Stimulated activated CD4-positive, alpha-beta T cell treated with anti-CD3 and anti-CD28 coated beads, Interleukin-1b, Interleukin-23, amount 100 ng/mL, for 48 hours (primary cell): Measurements from ENCODE around the gene BRINP3.
"Not testable (repeated sequence)": the region's sequence is repeated elsewhere in the genome, so short reads cannot be mapped to it uniquely, and the experiment has no call there.

ENCODE experiments used
- DNase-seq: peaks from one replicate; pipeline ENCODE4 v3.0.0-alpha.2; 2020

BRINP3 gene

GRCh38 chr1:190477762-190478148 is at the start of gene BRINP3:
BRINP3 (minus strand) TSS chr1:190477864.
- no peak for DNase-seq

- DNase-seq = no peak
Observed at GRCh38 chr1:190511554-190511953, 33.9 kb upstream of the BRINP3 start.

- DNase-seq = no peak
Observed at GRCh38 chr1:190507357-190507756, 29.7 kb upstream of the BRINP3 start.

- not testable (repeated sequence) for DNase-seq
Observed at GRCh38 chr1:190504539-190504938, 26.9 kb upstream of the BRINP3 start.

- DNase-seq = no peak
Observed at GRCh38 chr1:190497565-190497964, 19.9 kb upstream of the BRINP3 start.

GRCh38 chr1:190494451-190494850 is 16.8 kb upstream of the BRINP3 start:
- no peak for DNase-seq

GRCh38 chr1:190491404-190491803 is 13.7 kb upstream of the BRINP3 start:
- no peak for DNase-seq

- DNase-seq = no peak
Observed at GRCh38 chr1:190484045-190484444, 6.4 kb upstream of the BRINP3 start.

- no peak for DNase-seq
Observed at GRCh38 chr1:190480231-190480630, 2.6 kb upstream of the BRINP3 start.

- DNase-seq = no peak
Observed at GRCh38 chr1:190479516-190479915, 1.9 kb upstream of the BRINP3 start.

GRCh38 chr1:190479050-190479397 is 1.4 kb upstream of the BRINP3 start:
- no peak for DNase-seq

- no peak for DNase-seq
Observed at GRCh38 chr1:190478149-190479049, 735 bp upstream of the BRINP3 start.

GRCh38 chr1:190476806-190477205 is 858 bp downstream of the BRINP3 start:
- no peak for DNase-seq

GRCh38 chr1:190476321-190476720 is 1.3 kb downstream of the BRINP3 start:
- no peak for DNase-seq

- no peak for DNase-seq
Observed at GRCh38 chr1:190475421-190476141, 2.1 kb downstream of the BRINP3 start.

- no peak for DNase-seq
Observed at GRCh38 chr1:190474650-190475211, 2.9 kb downstream of the BRINP3 start.

GRCh38 chr1:190474010-190474409 is 3.7 kb downstream of the BRINP3 start:
- no peak for DNase-seq

- DNase-seq = no peak
Observed at GRCh38 chr1:190472494-190472893, 5.2 kb downstream of the BRINP3 start.

- no peak for DNase-seq
Observed at GRCh38 chr1:190472042-190472441, 5.6 kb downstream of the BRINP3 start.

- no peak for DNase-seq
Observed at GRCh38 chr1:190464690-190465089, 13.0 kb downstream of the BRINP3 start.

- DNase-seq = no peak
Observed at GRCh38 chr1:190456129-190456528, 21.5 kb downstream of the BRINP3 start.

- DNase-seq = no peak
Observed at GRCh38 chr1:190455631-190456030, 22.0 kb downstream of the BRINP3 start.

- DNase-seq = no peak
Observed at GRCh38 chr1:190453550-190453949, 24.1 kb downstream of the BRINP3 start.

GRCh38 chr1:190452272-190452848 is 25.3 kb downstream of the BRINP3 start:
- no peak for DNase-seq
